HepG2 (cell line): ENCODE results near the gene SMLR1. TPM values are rescaled to one million over a fixed set of nuclear protein-coding genes. Genes with fewer than 3 reads are reported as not detected.

Experiments used
- ATAD3A ChIP-seq: sonication (generic); formaldehyde crosslinking; IDR thresholded peaks from 2 replicates; pipeline ENCODE4 v1.4.0; 2020; ENCODE audit warnings: missing genetic modification reagents
- ATF7 ChIP-seq, 2 experiments: fragments of 450-650 bp in 1 of 2; sonication (generic) in 1 of 2; formaldehyde crosslinking in 1 of 2; IDR thresholded peaks; 2 replicates each; pipeline versions ENCODE4 v1.4.0 to v1.6.1; 2016 to 2020; ENCODE audit warnings: antibody characterized with exemption in 1 of 2, mild to moderate bottlenecking in 1 of 2, missing genetic modification reagents in 1 of 2
- HMGA1 ChIP-seq: sonication (generic); formaldehyde crosslinking; conservative IDR thresholded peaks from 2 replicates; pipeline ENCODE4 v1.4.0; 2020; ENCODE audit warnings: missing genetic modification reagents
- JUNB ChIP-seq: sonication (generic); formaldehyde crosslinking; IDR thresholded peaks from 2 replicates; pipeline ENCODE4 v1.8.0; 2022; ENCODE audit warnings: missing genetic modification reagents, mild to moderate bottlenecking, borderline replicate concordance
- MIER3 ChIP-seq: IDR thresholded peaks from 2 replicates; pipeline ENCODE4 v1.6.1; 2016; ENCODE audit warnings: missing compliant biosample characterization, borderline replicate concordance
- PAWR ChIP-seq: sonication (generic); formaldehyde crosslinking; IDR thresholded peaks from 2 replicates; pipeline ENCODE4 v1.4.0; 2020; ENCODE audit warnings: missing genetic modification reagents, mild to moderate bottlenecking, borderline replicate concordance
- PHB2 ChIP-seq: fragments of 450-650 bp; IDR thresholded peaks from 2 replicates; pipeline ENCODE4 v1.6.1; 2018; ENCODE audit not compliant: partially characterized antibody
- RCOR2 ChIP-seq: IDR thresholded peaks from 2 replicates; pipeline ENCODE4 v1.6.1; 2016; ENCODE audit warnings: missing biosample characterization, missing genetic modification reagents
- RFXANK ChIP-seq: IDR thresholded peaks from 2 replicates; pipeline ENCODE4 v1.6.1; 2016
- TBL1XR1 ChIP-seq: fragments of 150-350 bp; IDR thresholded peaks from 2 replicates; pipeline ENCODE4 v1.6.1; 2014; ENCODE audit warnings: borderline replicate concordance, low read length; ENCODE audit not compliant: partially characterized antibody
- TFAP4 ChIP-seq: sonication (generic); IDR thresholded peaks from 2 replicates; pipeline ENCODE4 v1.6.1; 2016; ENCODE audit warnings: low read depth, borderline replicate concordance
- THAP8 ChIP-seq: sonication (generic); formaldehyde crosslinking; IDR thresholded peaks from 2 replicates; pipeline ENCODE4 v1.5.1; 2020; ENCODE audit warnings: missing genetic modification reagents, mild to moderate bottlenecking, borderline replicate concordance
- ZNF17 ChIP-seq: sonication (generic); formaldehyde crosslinking; IDR thresholded peaks from 2 replicates; pipeline ENCODE4 v1.5.0; 2020; ENCODE audit warnings: mild to moderate bottlenecking, missing genetic modification reagents
- ZNF512 ChIP-seq: sonication (generic); formaldehyde crosslinking; IDR thresholded peaks from 2 replicates; pipeline ENCODE4 v1.4.0; 2020; ENCODE audit warnings: mild to moderate bottlenecking, missing genetic modification reagents
- ZNF709 ChIP-seq: sonication (generic); formaldehyde crosslinking; IDR thresholded peaks from 2 replicates; pipeline ENCODE4 v1.5.0; 2020; ENCODE audit warnings: mild to moderate bottlenecking, missing genetic modification reagents
- ZNF816 ChIP-seq: sonication (generic); formaldehyde crosslinking; IDR thresholded peaks from 2 replicates; pipeline ENCODE4 v1.8.0; 2022; ENCODE audit warnings: missing genetic modification reagents, mild to moderate bottlenecking, borderline replicate concordance
- polyA plus RNA-seq, 8 experiments: library from polyadenylated mRNA; depleted of rRNA in 3 of 8; stranded (reverse) in 7 of 8; unstranded in 1 of 8; fragments of >200 nt; fragmentation: Illumina TruSeq in 4 of 8; extraction: Trizol in 4 of 8; gene quantifications; 2 replicates each; pipeline versions ENCODE4 v1.2.1 to v1.2.3, GENCODE V29; 2011 to 2016; ENCODE audit warnings: low read depth in 4 of 8, missing spikeins in 1 of 8, mixed read lengths in 1 of 8; ENCODE audit not compliant: insufficient read depth in 1 of 8
- total RNA-seq, 5 experiments: library from RNA; depleted of rRNA; stranded (reverse); fragments of >200 nt; fragmentation: Illumina TruSeq; extraction: Trizol; gene quantifications; 2 replicates each; pipeline ENCODE4 v1.2.3, GENCODE V29; 2016; ENCODE audit warnings: low read depth in 1 of 5
- TF ChIP-seq, protein P1 (sequence below): sonication (generic); formaldehyde crosslinking; IDR thresholded peaks from 2 replicates; pipeline ENCODE4 v1.4.0; 2020; ENCODE audit warnings: missing genetic modification reagents
- TF ChIP-seq, protein P2 (sequence below): sonication (generic); formaldehyde crosslinking; IDR thresholded peaks from 2 replicates; pipeline ENCODE4 v1.8.0; 2023; ENCODE audit warnings: mild to moderate bottlenecking, missing genetic modification reagents
- TF ChIP-seq, protein P3 (sequence below): sonication (generic); formaldehyde crosslinking; IDR thresholded peaks from 2 replicates; pipeline ENCODE4 v1.5.0; 2020; ENCODE audit warnings: missing genetic modification reagents
- TF ChIP-seq, protein P4 (sequence below): sonication (generic); formaldehyde crosslinking; IDR thresholded peaks from 2 replicates; pipeline ENCODE4 v1.4.0; 2020; ENCODE audit warnings: missing genetic modification reagents

The SMLR1 gene
- total and polyA plus RNA-seq, 2 of the 13 experiments (the other 11 are each of a cell fraction or from before 2014, with no cell fraction given): 41.8 to 104 TPM

DNA sequence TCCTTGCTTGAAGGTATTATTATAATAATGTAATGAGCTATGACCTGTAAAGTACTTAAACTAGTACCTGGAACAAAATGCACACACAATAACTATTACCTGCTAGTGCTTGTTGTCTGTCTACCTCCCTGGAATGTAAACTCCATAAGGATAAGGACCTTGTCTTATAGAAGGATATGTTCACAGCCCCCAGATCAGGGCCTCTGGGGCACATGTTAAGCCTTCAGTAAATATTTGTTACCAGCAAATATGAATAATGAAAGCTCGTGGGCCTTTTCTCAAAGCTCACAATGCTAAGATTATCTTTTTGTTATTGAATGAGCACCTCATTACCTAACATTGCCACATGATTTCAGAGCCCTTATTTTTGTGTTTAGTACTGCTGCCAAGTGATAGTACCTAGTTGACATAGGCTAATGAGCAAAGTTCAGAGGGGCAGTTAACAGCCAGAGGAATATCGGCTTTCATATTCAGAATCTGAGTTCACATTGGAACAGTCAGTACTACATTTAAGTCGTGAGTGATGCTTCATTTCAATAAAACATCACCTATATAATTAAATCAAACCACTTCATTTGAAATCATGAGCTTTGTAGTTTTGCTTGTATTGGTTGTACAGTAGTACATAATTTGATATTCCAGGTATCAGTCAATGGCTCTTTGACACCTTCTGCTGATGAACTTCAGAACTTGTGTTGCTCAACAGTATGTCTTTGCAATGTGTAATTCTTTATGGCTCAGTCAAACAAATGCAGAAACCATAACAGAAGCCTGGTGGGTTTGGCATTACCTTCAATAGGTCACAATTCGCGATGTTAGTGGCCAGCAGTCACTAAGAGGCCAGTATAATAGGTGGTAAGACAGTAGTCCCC is 11.8 kb upstream of the SMLR1 start (continued):
- no peak for TF ChIP-seq ZNF17 (CRISPR knock-in tag)
- TF ChIP-seq, protein P1, sequence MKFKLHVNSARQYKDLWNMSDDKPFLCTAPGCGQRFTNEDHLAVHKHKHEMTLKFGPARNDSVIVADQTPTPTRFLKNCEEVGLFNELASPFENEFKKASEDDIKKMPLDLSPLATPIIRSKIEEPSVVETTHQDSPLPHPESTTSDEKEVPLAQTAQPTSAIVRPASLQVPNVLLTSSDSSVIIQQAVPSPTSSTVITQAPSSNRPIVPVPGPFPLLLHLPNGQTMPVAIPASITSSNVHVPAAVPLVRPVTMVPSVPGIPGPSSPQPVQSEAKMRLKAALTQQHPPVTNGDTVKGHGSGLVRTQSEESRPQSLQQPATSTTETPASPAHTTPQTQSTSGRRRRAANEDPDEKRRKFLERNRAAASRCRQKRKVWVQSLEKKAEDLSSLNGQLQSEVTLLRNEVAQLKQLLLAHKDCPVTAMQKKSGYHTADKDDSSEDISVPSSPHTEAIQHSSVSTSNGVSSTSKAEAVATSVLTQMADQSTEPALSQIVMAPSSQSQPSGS (CRISPR knock-in tag): peak; percentile 79
- TF ChIP-seq, protein P2, sequence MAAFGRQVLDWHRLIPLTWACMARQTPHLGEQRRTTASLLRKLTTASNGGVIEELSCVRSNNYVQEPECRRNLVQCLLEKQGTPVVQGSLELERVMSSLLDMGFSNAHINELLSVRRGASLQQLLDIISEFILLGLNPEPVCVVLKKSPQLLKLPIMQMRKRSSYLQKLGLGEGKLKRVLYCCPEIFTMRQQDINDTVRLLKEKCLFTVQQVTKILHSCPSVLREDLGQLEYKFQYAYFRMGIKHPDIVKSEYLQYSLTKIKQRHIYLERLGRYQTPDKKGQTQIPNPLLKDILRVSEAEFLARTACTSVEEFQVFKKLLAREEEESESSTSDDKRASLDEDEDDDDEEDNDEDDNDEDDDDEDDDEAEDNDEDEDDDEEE (CRISPR knock-in tag): no peak
- no peak for TF ChIP-seq PHB2
- TF ChIP-seq, protein P3, sequence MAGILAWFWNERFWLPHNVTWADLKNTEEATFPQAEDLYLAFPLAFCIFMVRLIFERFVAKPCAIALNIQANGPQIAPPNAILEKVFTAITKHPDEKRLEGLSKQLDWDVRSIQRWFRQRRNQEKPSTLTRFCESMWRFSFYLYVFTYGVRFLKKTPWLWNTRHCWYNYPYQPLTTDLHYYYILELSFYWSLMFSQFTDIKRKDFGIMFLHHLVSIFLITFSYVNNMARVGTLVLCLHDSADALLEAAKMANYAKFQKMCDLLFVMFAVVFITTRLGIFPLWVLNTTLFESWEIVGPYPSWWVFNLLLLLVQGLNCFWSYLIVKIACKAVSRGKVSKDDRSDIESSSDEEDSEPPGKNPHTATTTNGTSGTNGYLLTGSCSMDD (CRISPR knock-in tag): no peak
- 0 out of 2 replicates have a peak, but pooled peaks have one; percentile 46 for TF ChIP-seq ZNF709 (CRISPR knock-in tag)
- TF ChIP-seq PAWR (CRISPR knock-in tag): no peak
- peak; percentile 69; the same call in 1 of the 2 replicates for TF ChIP-seq ZNF816
- peak; percentile 95 for TF ChIP-seq TBL1XR1
- no peak for TF ChIP-seq ATAD3A (CRISPR knock-in tag)
- no peak for TF ChIP-seq JUNB (CRISPR knock-in tag)
- peak; percentile 75 for TF ChIP-seq TFAP4
- peak; percentile 12; the same call in 1 of the 2 replicates for TF ChIP-seq RFXANK (CRISPR knock-in tag)
- no peak for TF ChIP-seq HMGA1 (CRISPR knock-in tag)
- TF ChIP-seq MIER3 (CRISPR knock-in tag): 0 out of 2 replicates have a peak, but pooled peaks have one; percentile 64
- TF ChIP-seq, protein P4, sequence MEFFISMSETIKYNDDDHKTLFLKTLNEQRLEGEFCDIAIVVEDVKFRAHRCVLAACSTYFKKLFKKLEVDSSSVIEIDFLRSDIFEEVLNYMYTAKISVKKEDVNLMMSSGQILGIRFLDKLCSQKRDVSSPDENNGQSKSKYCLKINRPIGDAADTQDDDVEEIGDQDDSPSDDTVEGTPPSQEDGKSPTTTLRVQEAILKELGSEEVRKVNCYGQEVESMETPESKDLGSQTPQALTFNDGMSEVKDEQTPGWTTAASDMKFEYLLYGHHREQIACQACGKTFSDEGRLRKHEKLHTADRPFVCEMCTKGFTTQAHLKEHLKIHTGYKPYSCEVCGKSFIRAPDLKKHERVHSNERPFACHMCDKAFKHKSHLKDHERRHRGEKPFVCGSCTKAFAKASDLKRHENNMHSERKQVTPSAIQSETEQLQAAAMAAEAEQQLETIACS (CRISPR knock-in tag): no peak
- TF ChIP-seq RCOR2: peak; percentile 83
- peak; percentile 64; the same call in 1 of the 2 replicates for TF ChIP-seq ATF7 (IDR thresholded peaks at IDR 0.05)
- TF ChIP-seq ATF7 (CRISPR knock-in tag; IDR thresholded peaks at IDR 0.05): no peak; the same call in 1 of the 2 replicates
- TF ChIP-seq THAP8 (CRISPR knock-in tag): no peak
- no peak for TF ChIP-seq ZNF512 (CRISPR knock-in tag)
